BJ (cell line): ENCODE data around the gene STK11. TPM values are rescaled to one million over a fixed set of nuclear protein-coding genes. Genes with fewer than 3 reads are reported as not detected.

Experiments used
- CTCF ChIA-PET: fragments of 350-600 bp; formaldehyde crosslinking; extraction: SDS; loops from one replicate; lab custom pipeline; 2021; ENCODE audit warnings: antibody characterized with exemption, inconsistent platforms; lab: Yijun Ruan, JAX
- POLR2A ChIA-PET: fragments of 300-600 bp; sonication (Branson Sonifier 250); formaldehyde crosslinking; extraction: SDS; loops from one replicate; lab custom pipeline; 2021; ENCODE audit warnings: antibody characterized with exemption; lab: Charles Lee
- DNase-seq: peaks from one replicate; pipeline ENCODE4 v3.0.0-alpha.2; 2011; ENCODE audit warnings: low read depth
- H3K27me3 ChIP-seq: 2 replicates; pipeline ENCODE4 v1.6.0; 2011; ENCODE audit warnings: low read length; ENCODE audit not compliant: control insufficient read depth, insufficient read depth
- H3K36me3 ChIP-seq: 2 replicates; pipeline ENCODE4 v1.5.1; 2011; ENCODE audit warnings: low read length; ENCODE audit not compliant: control insufficient read depth, insufficient read depth
- H3K4me3 ChIP-seq: 2 replicates; pipeline ENCODE4 v1.5.1; 2011; ENCODE audit warnings: low read depth, mild to moderate bottlenecking, control low read depth, low read length
- CTCF ChIP-seq: IDR thresholded peaks from 2 replicates; pipeline ENCODE4 v1.5.1; 2011; ENCODE audit warnings: low read depth, mild to moderate bottlenecking, control low read depth, inconsistent platforms, low read length, moderate library complexity; ENCODE audit not compliant: insufficient read depth
- polyA plus RNA-seq: library from polyadenylated mRNA; depleted of rRNA; stranded (reverse); fragments of >200 nt; gene quantifications from 2 replicates; pipeline ENCODE4 v1.2.3, GENCODE V29; 2011

Gene STK11
- polyA plus RNA-seq, 1 experiment, result 33.6 TPM

- peak; percentile 51 for DNase-seq
- CTCF ChIA-PET, result interaction anchor here (0.9 to 1.7 kb wide), 4 partner anchors 9 to 100 kb away, joined by 3 to 6 read pairs (median 4); no protein-coding TSS in a partner anchor
These were observed 8.1 kb downstream of the STK11 start for GRCh38 chr19:1213391-1214286.

GRCh38 chr19:1214299-1214861 is 8.8 kb downstream of the STK11 start:
- peaks cover 9% of the 10 kb centered on the region for H3K36me3 ChIP-seq
- DNase-seq, result no peak
- no peak for TF ChIP-seq CTCF
- POLR2A ChIA-PET, result no interaction called here
- H3K4me3 ChIP-seq, result no peak overlapping the region
- H3K27me3 ChIP-seq, result no peaks in the 10 kb centered on the region
- CTCF ChIA-PET, result interaction anchor here (0.9 to 1.7 kb wide), 4 partner anchors 9 to 101 kb away, joined by 3 to 6 read pairs (median 4); no protein-coding TSS in a partner anchor

More at GRCh38 chr19:1213391-1214286, 8.1 kb downstream of the STK11 start:
- POLR2A ChIA-PET, result no interaction called here
- H3K36me3 ChIP-seq, result peaks cover 11% of the 10 kb centered on the region
- no peaks in the 10 kb centered on the region for H3K27me3 ChIP-seq
- no peak overlapping the region for H3K4me3 ChIP-seq
- TF ChIP-seq CTCF, result 0 out of 2 replicates have a peak, but pooled peaks have one; percentile 2

GRCh38 chr19:1214862-1215731 is 9.5 kb downstream of the STK11 start:
- Histone ChIP-seq H3K4me3 (no peak overlapping the region), H3K27me3 (no peaks in the 10 kb centered on the region), H3K36me3 (peaks cover 7% of the 10 kb centered on the region)
- peak; percentile 19 for TF ChIP-seq CTCF
- ChIA-PET POLR2A (interaction anchor here (0.7 kb wide), 1 partner anchor 52 kb away, joined by 4 read pairs; no protein-coding TSS in a partner anchor), CTCF (interaction anchor here (0.6 to 2.5 kb wide), 5 partner anchors 11 to 51 kb away, joined by 3 to 8 read pairs (median 6); no protein-coding TSS in a partner anchor)
- DNase-seq, result no peak

GRCh38 chr19:1216756-1217155 is 11.2 kb downstream of the STK11 start:
- POLR2A ChIA-PET, result interaction anchor here (0.6 kb wide), 1 partner anchor 52 kb away, joined by 5 read pairs; the partner anchor contains the start of gene CIRBP
- CTCF ChIA-PET, result interaction anchor here (0.6 to 2.5 kb wide), 5 partner anchors 9 to 712 kb away, joined by 4 to 8 read pairs (median 6); partner anchors contain the start of gene ATP5F1D
- H3K4me3 ChIP-seq, result no peak overlapping the region
- H3K36me3 ChIP-seq, result peaks cover 16% of the 10 kb centered on the region
- no peaks in the 10 kb centered on the region for H3K27me3 ChIP-seq
- DNase-seq, result no peak
- TF ChIP-seq CTCF, result no peak
